ENCODE data around the gene NAGLU. TPM values are rescaled to one million over a fixed set of nuclear protein-coding genes. Genes with fewer than 3 reads are reported as not detected.

The NAGLU gene
- total RNA-seq, 4 donors from 2014 or later = 32.9 to 50.5 (median 36.7) TPM

GRCh38 chr17:42562388-42563142 is 26.5 kb downstream of the NAGLU start:
- no peak for DNase-seq (ENCODE audit: low spot score in 2 of 2)
- peak overlapping the region; percentile 82 for H3K4me3 ChIP-seq (ENCODE audit: low read depth, poor library complexity, severe bottlenecking)
- 4 to 12% methylated on average over 36 to 44 of the region's 48 CpGs for WGBS, 2 donors
- TF ChIP-seq, protein P1, sequence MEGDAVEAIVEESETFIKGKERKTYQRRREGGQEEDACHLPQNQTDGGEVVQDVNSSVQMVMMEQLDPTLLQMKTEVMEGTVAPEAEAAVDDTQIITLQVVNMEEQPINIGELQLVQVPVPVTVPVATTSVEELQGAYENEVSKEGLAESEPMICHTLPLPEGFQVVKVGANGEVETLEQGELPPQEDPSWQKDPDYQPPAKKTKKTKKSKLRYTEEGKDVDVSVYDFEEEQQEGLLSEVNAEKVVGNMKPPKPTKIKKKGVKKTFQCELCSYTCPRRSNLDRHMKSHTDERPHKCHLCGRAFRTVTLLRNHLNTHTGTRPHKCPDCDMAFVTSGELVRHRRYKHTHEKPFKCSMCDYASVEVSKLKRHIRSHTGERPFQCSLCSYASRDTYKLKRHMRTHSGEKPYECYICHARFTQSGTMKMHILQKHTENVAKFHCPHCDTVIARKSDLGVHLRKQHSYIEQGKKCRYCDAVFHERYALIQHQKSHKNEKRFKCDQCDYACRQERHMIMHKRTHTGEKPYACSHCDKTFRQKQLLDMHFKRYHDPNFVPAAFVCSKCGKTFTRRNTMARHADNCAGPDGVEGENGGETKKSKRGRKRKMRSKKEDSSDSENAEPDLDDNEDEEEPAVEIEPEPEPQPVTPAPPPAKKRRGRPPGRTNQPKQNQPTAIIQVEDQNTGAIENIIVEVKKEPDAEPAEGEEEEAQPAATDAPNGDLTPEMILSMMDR (IDR thresholded peaks at IDR 0.05) = no peak
- TF ChIP-seq POLR2A (IDR thresholded peaks at IDR 0.05) = no peak
- intact Hi-C loops (cut with DNase I; ENCODE audit: low total_unique reads) = no loop called here

- no peak for DNase-seq (ENCODE audit: low spot score in 2 of 2)
- TF ChIP-seq, protein P1 (IDR thresholded peaks at IDR 0.05) = no peak
- TF ChIP-seq POLR2A (IDR thresholded peaks at IDR 0.05) = no peak
- intact Hi-C loops (cut with DNase I; ENCODE audit: low total_unique reads) = no loop called here
- no peak overlapping the region for H3K4me3 ChIP-seq (ENCODE audit: low read depth, poor library complexity, severe bottlenecking)
- 65 to 74% methylated on average over 14 of the region's 14 CpGs for WGBS, 2 donors
Measured at GRCh38 chr17:42563143-42563509, 27.1 kb downstream of the NAGLU start.

GRCh38 chr17:42563543-42563942 is 27.5 kb downstream of the NAGLU start:
- H3K4me3 ChIP-seq (ENCODE audit: low read depth, poor library complexity, severe bottlenecking) = no peak overlapping the region
- intact Hi-C loops (cut with DNase I; ENCODE audit: low total_unique reads) = no loop called here
- DNase-seq (ENCODE audit: low spot score in 2 of 2) = no peak
- TF ChIP-seq, protein P1 (IDR thresholded peaks at IDR 0.05) = no peak
- TF ChIP-seq POLR2A (IDR thresholded peaks at IDR 0.05) = no peak
- WGBS, 2 donors = 17 to 20% methylated on average over 1 of the region's 1 CpG

DNA sequence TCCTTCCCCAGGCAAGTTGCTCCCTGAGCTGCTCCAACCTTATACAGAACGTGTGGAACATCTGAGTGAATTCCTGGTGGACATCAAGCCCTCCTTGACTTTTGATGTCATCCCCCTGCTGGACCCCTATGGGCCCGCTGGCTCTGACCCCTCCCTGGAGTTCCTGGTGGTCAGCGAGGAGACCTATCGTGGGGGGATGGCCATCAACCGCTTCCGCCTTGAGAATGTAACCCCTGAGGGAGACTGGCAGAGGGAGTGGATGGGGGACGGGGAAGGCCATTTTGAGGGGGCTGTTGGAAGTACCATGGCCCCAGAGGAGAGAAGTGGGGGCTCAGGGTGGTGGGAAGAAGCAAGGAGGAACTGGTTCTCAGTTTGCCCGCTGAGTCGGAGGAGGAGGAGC is 27.9 kb downstream of the NAGLU start:
- DNase-seq (ENCODE audit: low spot score in 2 of 2) = no peak
- 85% methylated on average over 9 of the region's 9 CpGs for WGBS, 2 donors
- no peak for TF ChIP-seq POLR2A (IDR thresholded peaks at IDR 0.05)
- TF ChIP-seq, protein P1 (IDR thresholded peaks at IDR 0.05) = no peak

GRCh38 chr17:42564815-42565522 is 28.9 kb downstream of the NAGLU start:
- DNase-seq (ENCODE audit: low spot score in 2 of 2) = no peak
- 89 to 90% methylated on average over 15 of the region's 15 CpGs for WGBS, 2 donors
- H3K4me3 ChIP-seq (ENCODE audit: low read depth, poor library complexity, severe bottlenecking) = no peak overlapping the region
- intact Hi-C loops (cut with DNase I; ENCODE audit: low total_unique reads) = no loop called here
- no peak for TF ChIP-seq POLR2A (IDR thresholded peaks at IDR 0.05)
- TF ChIP-seq, protein P1 (IDR thresholded peaks at IDR 0.05) = peak in 1 of 3 donors; percentile 9

More for the DNA sequence above, 27.9 kb downstream of the NAGLU start:
- intact Hi-C loops (cut with DNase I; ENCODE audit: low total_unique reads) = no loop called here
- H3K4me3 ChIP-seq (ENCODE audit: low read depth, poor library complexity, severe bottlenecking) = no peak overlapping the region

Measured in lower leg skin (tissue), 4 donors.